Left ventricle myocardium superior (tissue), 1 donor: ENCODE data around the gene IDH3A. TPM values are rescaled to one million over a fixed set of nuclear protein-coding genes. Genes with fewer than 3 reads are reported as not detected.

ENCODE experiments used
- ATAC-seq: fragments of 200-7000 bp; cut with Tn5 transposase; one replicate; pipeline ENCODE4 v1.9.1; 2020; ENCODE audit warnings: mild to moderate bottlenecking, moderate library complexity
- DNase-seq: peaks from one replicate; pipeline ENCODE4 v3.0.0-alpha.2; 2020
- intact Hi-C: fragments of 100-400 bp; cut with micrococcal nuclease; formaldehyde crosslinking; loops from one replicate; pipeline ENCODE4 v1.11.0; 2022
- total RNA-seq: library from RNA; stranded (reverse); fragmentation: NEBNext Ultra II Directional; extraction: Animal tissue kit (Norgen Biotek cat#: 25700); gene quantifications from one replicate; pipeline ENCODE4 v1.2.1, GENCODE V29; 2021
- donor health status: DM: no; HTN: yes; CAD: no; lungs with severe emphysema.

IDH3A gene
- total RNA-seq, 1 donor from 2014 or later: 470 TPM

GRCh38 chr15:78155355-78155939 lies 6.3 kb downstream of the IDH3A start:
- intact Hi-C loops: no loop called here
- no peak for ATAC-seq

GRCh38 chr15:78156653-78157052 lies 7.5 kb downstream of the IDH3A start:
- intact Hi-C loops: no loop called here
- ATAC-seq: no peak

More at GRCh38 chr15:78155355-78155939, 6.3 kb downstream of the IDH3A start:
- DNase-seq: no peak

GRCh38 chr15:78157203-78157602 lies 8.0 kb downstream of the IDH3A start:
- DNase-seq (no peak), ATAC-seq (no peak)
- intact Hi-C loops: no loop called here

More at GRCh38 chr15:78156653-78157052, 7.5 kb downstream of the IDH3A start:
- no peak for DNase-seq

- intact Hi-C loops: no loop called here
- DNase-seq (no peak), ATAC-seq (peak; percentile 87)
These were observed 10.2 kb downstream of the IDH3A start for GRCh38 chr15:78159395-78159794.

- DNase-seq: no peak
- intact Hi-C loops: no loop called here
- ATAC-seq: no peak
These were observed 12.9 kb downstream of the IDH3A start for GRCh38 chr15:78162038-78162437.

- intact Hi-C loops: no loop called here
- ATAC-seq (no peak), DNase-seq (no peak)
These were observed 14.8 kb downstream of the IDH3A start for GRCh38 chr15:78164010-78164409.

GRCh38 chr15:78167227-78167888 lies 18.2 kb downstream of the IDH3A start:
- ATAC-seq: no peak
- DNase-seq: no peak
- intact Hi-C loops: no loop called here

GRCh38 chr15:78168608-78169007 lies 19.4 kb downstream of the IDH3A start:
- DNase-seq (no peak), ATAC-seq (no peak)
- intact Hi-C loops: no loop called here

GRCh38 chr15:78170848-78171773 lies 21.9 kb downstream of the IDH3A start:
- peak; percentile 73 for ATAC-seq
- DNase-seq: peak; percentile 46
- intact Hi-C loops: no loop called here

- DNase-seq: no peak
- intact Hi-C loops: no loop called here
- ATAC-seq: no peak
These were observed 22.8 kb downstream of the IDH3A start for GRCh38 chr15:78171864-78172472.

- intact Hi-C loops: no loop called here
- DNase-seq: no peak
- no peak for ATAC-seq
These were observed 25.2 kb downstream of the IDH3A start for GRCh38 chr15:78174401-78174800.

GRCh38 chr15:78175330-78175729 lies 26.2 kb downstream of the IDH3A start:
- ATAC-seq (no peak), DNase-seq (no peak)
- intact Hi-C loops: loop anchor here (5.0 kb wide), 1 partner anchor 67 kb away; no protein-coding TSS in a partner anchor

- peak; percentile 60 for ATAC-seq
- intact Hi-C loops: loop anchor here (5.0 kb wide), 1 partner anchor 65 kb away; no protein-coding TSS in a partner anchor
- peak; percentile 64 for DNase-seq
These were observed 28.3 kb downstream of the IDH3A start for GRCh38 chr15:78177447-78177873.

GRCh38 chr15:78178064-78178463 lies 28.9 kb downstream of the IDH3A start:
- no peak for DNase-seq
- intact Hi-C loops: loop anchor here (5.0 kb wide), 1 partner anchor 64 kb away; no protein-coding TSS in a partner anchor

GRCh38 chr15:78179286-78179840 lies 30.2 kb downstream of the IDH3A start:
- no peak for ATAC-seq
- intact Hi-C loops: loop anchor here (5.0 kb wide), 1 partner anchor 63 kb away; no protein-coding TSS in a partner anchor

More at GRCh38 chr15:78178064-78178463, 28.9 kb downstream of the IDH3A start:
- ATAC-seq: no peak

GRCh38 chr15:78179906-78180305 lies 30.7 kb downstream of the IDH3A start:
- ATAC-seq (no peak), DNase-seq (no peak)
- intact Hi-C loops: loop anchor here (5.0 kb wide), 1 partner anchor 62 kb away; no protein-coding TSS in a partner anchor

More at GRCh38 chr15:78179286-78179840, 30.2 kb downstream of the IDH3A start:
- no peak for DNase-seq

- intact Hi-C loops: no loop called here
- ATAC-seq (no peak), DNase-seq (no peak)
These were observed 33.2 kb downstream of the IDH3A start for GRCh38 chr15:78182336-78182700.

GRCh38 chr15:78182821-78183220 lies 33.7 kb downstream of the IDH3A start:
- DNase-seq (no peak), ATAC-seq (no peak)
- intact Hi-C loops: no loop called here
